Measurements from ENCODE around the gene CMTM3.
"Not testable (repeated sequence)": the region's sequence is repeated elsewhere in the genome, so short reads cannot be mapped to it uniquely, and the experiment has no call there.

Gene CMTM3

GRCh38 chr16:66637806-66638205 lies 33.3 kb downstream of the CMTM3 start:
- no peak for DNase-seq

GRCh38 chr16:66639091-66639885 lies 34.8 kb downstream of the CMTM3 start:
- DNase-seq: no peak

GRCh38 chr16:66640724-66641314 lies 36.3 kb downstream of the CMTM3 start:
- no peak for DNase-seq

GRCh38 chr16:66641387-66641786 lies 36.9 kb downstream of the CMTM3 start:
- DNase-seq: no peak

GRCh38 chr16:66647866-66648265 lies 43.4 kb downstream of the CMTM3 start:
- no peak for DNase-seq

GRCh38 chr16:66649167-66649566 lies 44.7 kb downstream of the CMTM3 start:
- no peak for DNase-seq

- no peak for DNase-seq
Observed at GRCh38 chr16:66649636-66650205, 45.2 kb downstream of the CMTM3 start.

GRCh38 chr16:66650707-66651473 lies 46.4 kb downstream of the CMTM3 start:
- peak; percentile 72 for DNase-seq

GRCh38 chr16:66651474-66651765 lies 46.9 kb downstream of the CMTM3 start:
- no peak for DNase-seq

GRCh38 chr16:66651965-66652364 lies 47.5 kb downstream of the CMTM3 start:
- no peak for DNase-seq

GRCh38 chr16:66652661-66653360 lies 48.3 kb downstream of the CMTM3 start:
- DNase-seq: no peak

- no peak for DNase-seq
Observed at GRCh38 chr16:66653581-66654350, 49.3 kb downstream of the CMTM3 start.

GRCh38 chr16:66656547-66656946 lies 52.0 kb downstream of the CMTM3 start:
- DNase-seq: no peak

- DNase-seq: no peak
Observed at GRCh38 chr16:66658143-66658859, 53.8 kb downstream of the CMTM3 start.

GRCh38 chr16:66658860-66659190 lies 54.3 kb downstream of the CMTM3 start:
- DNase-seq: no peak

GRCh38 chr16:66660422-66661209 lies 56.1 kb downstream of the CMTM3 start:
- no peak for DNase-seq

GRCh38 chr16:66661210-66661560 lies 56.7 kb downstream of the CMTM3 start:
- no peak for DNase-seq

- not testable (repeated sequence) for DNase-seq
Observed at GRCh38 chr16:66661671-66662346, 57.3 kb downstream of the CMTM3 start.

GRCh38 chr16:66662445-66663194 lies 58.1 kb downstream of the CMTM3 start:
- no peak for DNase-seq

Data from stimulated activated CD4-positive, alpha-beta T cell treated with anti-CD3 and anti-CD28 coated beads, Interleukin-4, amount 100 ng/mL, for 1 hour (primary cell).